ENCODE results near the gene SMARCA2.

The SMARCA2 gene

GRCh38 chr9:2023042-2023441, 7.9 kb downstream of the SMARCA2 start:
- no peak overlapping the region for H3K27ac ChIP-seq (ENCODE audit: insufficient read depth, low read depth, low read length, poor library complexity, severe bottlenecking)
- 50 to 53% methylated on average over 3 of the region's 3 CpGs for WGBS, 2 experiments
- no peak overlapping the region for H3K4me3 ChIP-seq (ENCODE audit: insufficient read depth, low read depth, low read length)
- peaks cover 29% of the 10 kb centered on the region for H3K27me3 ChIP-seq (ENCODE audit: control insufficient read depth, insufficient read depth, low read length, poor library complexity, severe bottlenecking)
- peaks cover 10% of the 10 kb centered on the region for H3K4me1 ChIP-seq (ENCODE audit: control insufficient read depth, insufficient read depth, low read length)
- no peaks in the 10 kb centered on the region for H3K9me3 ChIP-seq (ENCODE audit: control insufficient read depth, low read length)
- H3K36me3 ChIP-seq (ENCODE audit: control insufficient read depth, insufficient read depth, low read length): no peaks in the 10 kb centered on the region

GRCh38 chr9:2023532-2023931, 8.4 kb downstream of the SMARCA2 start:
- no peaks in the 10 kb centered on the region for H3K36me3 ChIP-seq (ENCODE audit: control insufficient read depth, insufficient read depth, low read length)
- peaks cover 9% of the 10 kb centered on the region for H3K4me1 ChIP-seq (ENCODE audit: control insufficient read depth, insufficient read depth, low read length)
- peaks cover 24% of the 10 kb centered on the region for H3K27me3 ChIP-seq (ENCODE audit: control insufficient read depth, insufficient read depth, low read length, poor library complexity, severe bottlenecking)
- no peaks in the 10 kb centered on the region for H3K9me3 ChIP-seq (ENCODE audit: control insufficient read depth, low read length)
- WGBS, 2 experiments: 91 to 97% methylated on average over 4 to 5 of the region's 5 CpGs
- H3K4me3 ChIP-seq (ENCODE audit: insufficient read depth, low read depth, low read length): no peak overlapping the region
- no peak overlapping the region for H3K27ac ChIP-seq (ENCODE audit: insufficient read depth, low read depth, low read length, poor library complexity, severe bottlenecking)

- WGBS, 2 experiments: 54 to 71% methylated on average over 2 to 4 of the region's 5 CpGs
Measured at GRCh38 chr9:2024888-2025782, 10.0 kb downstream of the SMARCA2 start.

GRCh38 chr9:2026220-2026997, 11.3 kb downstream of the SMARCA2 start:
- no peaks in the 10 kb centered on the region for H3K9me3 ChIP-seq (ENCODE audit: control insufficient read depth, low read length)
- H3K4me1 ChIP-seq (ENCODE audit: control insufficient read depth, insufficient read depth, low read length): no peaks in the 10 kb centered on the region
- no peaks in the 10 kb centered on the region for H3K27me3 ChIP-seq (ENCODE audit: control insufficient read depth, insufficient read depth, low read length, poor library complexity, severe bottlenecking)
- H3K27ac ChIP-seq (ENCODE audit: insufficient read depth, low read depth, low read length, poor library complexity, severe bottlenecking): no peak overlapping the region
- no peaks in the 10 kb centered on the region for H3K36me3 ChIP-seq (ENCODE audit: control insufficient read depth, insufficient read depth, low read length)
- H3K4me3 ChIP-seq (ENCODE audit: insufficient read depth, low read depth, low read length): no peak overlapping the region
- 96% methylated on average over 7 to 9 of the region's 9 CpGs for WGBS, 2 experiments

More at GRCh38 chr9:2024888-2025782, 10.0 kb downstream of the SMARCA2 start:
- no peak overlapping the region for H3K27ac ChIP-seq (ENCODE audit: insufficient read depth, low read depth, low read length, poor library complexity, severe bottlenecking)
- no peaks in the 10 kb centered on the region for H3K36me3 ChIP-seq (ENCODE audit: control insufficient read depth, insufficient read depth, low read length)
- H3K4me3 ChIP-seq (ENCODE audit: insufficient read depth, low read depth, low read length): no peak overlapping the region
- no peaks in the 10 kb centered on the region for H3K9me3 ChIP-seq (ENCODE audit: control insufficient read depth, low read length)
- peaks cover 8% of the 10 kb centered on the region for H3K27me3 ChIP-seq (ENCODE audit: control insufficient read depth, insufficient read depth, low read length, poor library complexity, severe bottlenecking)
- no peaks in the 10 kb centered on the region for H3K4me1 ChIP-seq (ENCODE audit: control insufficient read depth, insufficient read depth, low read length)

- H3K4me1 ChIP-seq (ENCODE audit: control insufficient read depth, insufficient read depth, low read length): no peaks in the 10 kb centered on the region
Measured at GRCh38 chr9:2027543-2028160, 12.5 kb downstream of the SMARCA2 start.

GRCh38 chr9:2028888-2029287, 13.7 kb downstream of the SMARCA2 start:
- Histone ChIP-seq H3K27ac (ENCODE audit: insufficient read depth, low read depth, low read length, poor library complexity, severe bottlenecking) (no peak overlapping the region), H3K9me3 (ENCODE audit: control insufficient read depth, low read length) (no peaks in the 10 kb centered on the region), H3K4me3 (ENCODE audit: insufficient read depth, low read depth, low read length) (no peak overlapping the region), H3K27me3 (ENCODE audit: control insufficient read depth, insufficient read depth, low read length, poor library complexity, severe bottlenecking) (no peaks in the 10 kb centered on the region), H3K36me3 (ENCODE audit: control insufficient read depth, insufficient read depth, low read length) (no peaks in the 10 kb centered on the region), H3K4me1 (ENCODE audit: control insufficient read depth, insufficient read depth, low read length) (no peaks in the 10 kb centered on the region)
- 93 to 94% methylated on average over 7 of the region's 7 CpGs for WGBS, 2 experiments

More at GRCh38 chr9:2027543-2028160, 12.5 kb downstream of the SMARCA2 start:
- H3K36me3 ChIP-seq (ENCODE audit: control insufficient read depth, insufficient read depth, low read length): no peaks in the 10 kb centered on the region
- no peak overlapping the region for H3K4me3 ChIP-seq (ENCODE audit: insufficient read depth, low read depth, low read length)
- no peaks in the 10 kb centered on the region for H3K27me3 ChIP-seq (ENCODE audit: control insufficient read depth, insufficient read depth, low read length, poor library complexity, severe bottlenecking)
- WGBS, 2 experiments: 89 to 93% methylated on average over 5 of the region's 5 CpGs
- H3K9me3 ChIP-seq (ENCODE audit: control insufficient read depth, low read length): no peaks in the 10 kb centered on the region
- no peak overlapping the region for H3K27ac ChIP-seq (ENCODE audit: insufficient read depth, low read depth, low read length, poor library complexity, severe bottlenecking)

- Histone ChIP-seq H3K36me3 (ENCODE audit: control insufficient read depth, insufficient read depth, low read length) (no peaks in the 10 kb centered on the region), H3K4me1 (ENCODE audit: control insufficient read depth, insufficient read depth, low read length) (no peaks in the 10 kb centered on the region), H3K9me3 (ENCODE audit: control insufficient read depth, low read length) (no peaks in the 10 kb centered on the region), H3K27ac (ENCODE audit: insufficient read depth, low read depth, low read length, poor library complexity, severe bottlenecking) (no peak overlapping the region), H3K4me3 (ENCODE audit: insufficient read depth, low read depth, low read length) (no peak overlapping the region), H3K27me3 (ENCODE audit: control insufficient read depth, insufficient read depth, low read length, poor library complexity, severe bottlenecking) (no peaks in the 10 kb centered on the region)
- 91 to 94% methylated on average over 2 of the region's 2 CpGs for WGBS, 2 experiments
Measured at GRCh38 chr9:2029666-2030170, 14.6 kb downstream of the SMARCA2 start.

- H3K4me3 ChIP-seq (ENCODE audit: insufficient read depth, low read depth, low read length): no peak overlapping the region
- WGBS, 2 experiments: 92 to 94% methylated on average over 5 of the region's 5 CpGs
- H3K27me3 ChIP-seq (ENCODE audit: control insufficient read depth, insufficient read depth, low read length, poor library complexity, severe bottlenecking): no peaks in the 10 kb centered on the region
- H3K27ac ChIP-seq (ENCODE audit: insufficient read depth, low read depth, low read length, poor library complexity, severe bottlenecking): no peak overlapping the region
- H3K9me3 ChIP-seq (ENCODE audit: control insufficient read depth, low read length): no peaks in the 10 kb centered on the region
- H3K4me1 ChIP-seq (ENCODE audit: control insufficient read depth, insufficient read depth, low read length): no peaks in the 10 kb centered on the region
- no peaks in the 10 kb centered on the region for H3K36me3 ChIP-seq (ENCODE audit: control insufficient read depth, insufficient read depth, low read length)
Measured at GRCh38 chr9:2032234-2032633, 17.1 kb downstream of the SMARCA2 start.

- no peak overlapping the region for H3K27ac ChIP-seq (ENCODE audit: insufficient read depth, low read depth, low read length, poor library complexity, severe bottlenecking)
- no peaks in the 10 kb centered on the region for H3K36me3 ChIP-seq (ENCODE audit: control insufficient read depth, insufficient read depth, low read length)
- no peaks in the 10 kb centered on the region for H3K9me3 ChIP-seq (ENCODE audit: control insufficient read depth, low read length)
- H3K4me1 ChIP-seq (ENCODE audit: control insufficient read depth, insufficient read depth, low read length): no peaks in the 10 kb centered on the region
- 89 to 97% methylated on average over 4 of the region's 4 CpGs for WGBS, 2 experiments
- H3K4me3 ChIP-seq (ENCODE audit: insufficient read depth, low read depth, low read length): no peak overlapping the region
- no peaks in the 10 kb centered on the region for H3K27me3 ChIP-seq (ENCODE audit: control insufficient read depth, insufficient read depth, low read length, poor library complexity, severe bottlenecking)
Measured at GRCh38 chr9:2036844-2037243, 21.7 kb downstream of the SMARCA2 start.

Measured in ectodermal cell (in vitro differentiated cells).